Subcutaneous abdominal adipose tissue (tissue), 5 donors: ENCODE results near the gene NEDD4L.

Experiments
- H3K27ac ChIP-seq: one replicate; pipeline ENCODE4 v1.7.0; 2013; ENCODE audit warnings: low read depth, mild to moderate bottlenecking, inconsistent platforms, low read length, moderate library complexity
- H3K27me3 ChIP-seq, 5 donors: one replicate each; pipeline ENCODE4 v1.7.0; 2013; ENCODE audit warnings: low read length in 5 of 5, inconsistent platforms in 1 of 5; ENCODE audit not compliant: control insufficient read depth in 5 of 5, insufficient read depth in 4 of 5
- H3K36me3 ChIP-seq, 5 donors: one replicate each; pipeline ENCODE4 v1.7.0; 2013; ENCODE audit warnings: low read length in 5 of 5; ENCODE audit not compliant: control insufficient read depth in 5 of 5, insufficient read depth in 5 of 5
- H3K4me1 ChIP-seq, 5 donors: one replicate each; pipeline ENCODE4 v1.7.0; 2013; ENCODE audit warnings: low read length in 5 of 5, mild to moderate bottlenecking in 3 of 5, moderate library complexity in 1 of 5; ENCODE audit not compliant: control insufficient read depth in 5 of 5, insufficient read depth in 5 of 5
- H3K4me3 ChIP-seq, 5 donors: one replicate each; pipeline ENCODE4 v1.7.0; 2013; ENCODE audit warnings: low read length in 5 of 5, low read depth in 1 of 5
- H3K9ac ChIP-seq, 5 donors: one replicate each; pipeline ENCODE4 v1.7.0; 2013; ENCODE audit warnings: low read length in 5 of 5, mild to moderate bottlenecking in 4 of 5, moderate library complexity in 3 of 5
- H3K9me3 ChIP-seq, 5 donors: one replicate each; pipeline ENCODE4 v1.7.0; 2013; ENCODE audit warnings: low read length in 5 of 5; ENCODE audit not compliant: control insufficient read depth in 5 of 5
- donor health status: healthy.
- donor health status: healthy.
- donor health status: healthy.
- donor health status: healthy.
- donor health status: healthy.

NEDD4L gene

DNA sequence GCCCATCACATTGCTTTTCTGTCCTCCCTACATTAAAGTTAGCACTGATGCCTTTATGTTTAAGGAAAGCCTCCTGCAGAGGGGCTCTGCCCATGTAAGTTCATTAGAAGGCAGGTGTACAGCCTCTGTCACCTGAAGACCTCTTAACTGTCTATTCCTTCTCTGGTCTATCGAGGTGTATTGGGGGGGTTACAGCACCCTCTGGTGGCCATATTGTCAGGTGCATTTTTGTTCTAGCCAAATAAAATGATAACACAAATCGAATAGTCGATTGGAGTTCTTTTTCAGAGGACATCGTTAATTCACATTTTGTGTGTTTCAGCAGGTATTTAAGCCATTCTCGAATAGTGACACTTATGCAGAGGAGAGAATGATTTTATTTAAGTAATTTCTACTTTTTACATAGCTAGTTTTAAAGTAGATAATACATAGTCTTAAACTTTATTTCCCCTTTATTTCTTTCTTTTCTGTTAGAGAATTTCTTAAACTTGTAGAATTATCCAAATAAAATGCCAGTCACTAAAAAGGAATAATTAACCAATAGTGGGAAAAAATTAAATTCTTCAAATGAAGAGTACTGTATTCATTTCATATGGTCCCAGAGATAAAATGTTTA, 136.8 kb downstream of the NEDD4L start:
- no peak overlapping the region for H3K9ac ChIP-seq
- peaks cover 3 to 28% (median 24%) of the 10 kb centered on the region in 5 donors for H3K4me1 ChIP-seq
- no peaks in the 10 kb centered on the region for H3K9me3 ChIP-seq
- H3K27ac ChIP-seq, result no peak overlapping the region
- no peak overlapping the region for H3K4me3 ChIP-seq
- H3K36me3 ChIP-seq, result no peaks in the 10 kb centered on the region
- H3K27me3 ChIP-seq, result no peaks in the 10 kb centered on the region

DNA sequence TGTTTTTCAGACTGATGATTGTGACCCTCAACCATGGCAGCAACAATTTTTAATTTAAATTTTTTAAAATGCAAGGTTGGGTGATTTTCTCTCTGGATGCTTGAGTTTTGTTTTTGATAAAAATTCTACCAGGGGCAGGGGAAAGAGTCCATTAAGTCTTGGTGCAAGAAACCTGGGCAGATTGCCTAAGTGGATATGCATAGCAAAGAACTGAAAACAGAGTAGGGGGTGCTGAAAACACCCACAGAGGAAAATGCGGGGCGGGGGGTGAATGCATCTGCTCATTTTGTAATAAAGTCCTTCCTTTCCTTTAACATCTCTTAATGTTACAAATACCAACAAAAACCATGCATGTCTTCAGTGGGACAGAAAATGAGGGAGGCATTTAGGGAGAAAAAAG, 138.0 kb downstream of the NEDD4L start:
- Histone ChIP-seq H3K9me3 (no peaks in the 10 kb centered on the region), H3K4me1 (peaks cover 0 to 17% (median 14%) of the 10 kb centered on the region in 5 donors), H3K4me3 (no peak overlapping the region), H3K36me3 (no peaks in the 10 kb centered on the region), H3K27ac (no peak overlapping the region), H3K27me3 (no peaks in the 10 kb centered on the region), H3K9ac (no peak overlapping the region)

DNA sequence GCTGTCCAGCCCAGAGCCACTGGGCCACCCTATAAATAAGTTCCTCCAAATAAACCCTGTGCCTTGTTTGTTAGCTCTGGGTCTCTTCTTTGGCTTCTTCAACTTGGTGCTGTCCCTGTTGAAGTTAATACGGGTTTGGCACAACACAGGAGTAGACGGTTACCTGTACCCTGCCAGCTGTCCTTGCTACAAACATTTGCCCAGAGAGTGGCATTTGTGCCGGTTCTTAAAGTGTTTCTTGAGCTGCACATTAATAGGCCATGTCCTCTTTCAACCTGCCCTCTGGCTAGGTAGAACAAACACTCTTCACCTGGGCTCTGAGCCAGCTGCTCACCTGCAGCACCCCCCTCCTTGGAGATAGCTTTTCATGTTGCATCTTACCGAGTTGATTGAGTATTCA, 139.2 kb downstream of the NEDD4L start:
- H3K36me3 ChIP-seq, result no peaks in the 10 kb centered on the region
- H3K27me3 ChIP-seq, result no peaks in the 10 kb centered on the region
- no peaks in the 10 kb centered on the region for H3K9me3 ChIP-seq
- H3K4me1 ChIP-seq, result peaks cover 0 to 7% (median 4%) of the 10 kb centered on the region in 5 donors
- H3K9ac ChIP-seq, result no peak overlapping the region
- no peak overlapping the region for H3K4me3 ChIP-seq
- no peak overlapping the region for H3K27ac ChIP-seq

DNA sequence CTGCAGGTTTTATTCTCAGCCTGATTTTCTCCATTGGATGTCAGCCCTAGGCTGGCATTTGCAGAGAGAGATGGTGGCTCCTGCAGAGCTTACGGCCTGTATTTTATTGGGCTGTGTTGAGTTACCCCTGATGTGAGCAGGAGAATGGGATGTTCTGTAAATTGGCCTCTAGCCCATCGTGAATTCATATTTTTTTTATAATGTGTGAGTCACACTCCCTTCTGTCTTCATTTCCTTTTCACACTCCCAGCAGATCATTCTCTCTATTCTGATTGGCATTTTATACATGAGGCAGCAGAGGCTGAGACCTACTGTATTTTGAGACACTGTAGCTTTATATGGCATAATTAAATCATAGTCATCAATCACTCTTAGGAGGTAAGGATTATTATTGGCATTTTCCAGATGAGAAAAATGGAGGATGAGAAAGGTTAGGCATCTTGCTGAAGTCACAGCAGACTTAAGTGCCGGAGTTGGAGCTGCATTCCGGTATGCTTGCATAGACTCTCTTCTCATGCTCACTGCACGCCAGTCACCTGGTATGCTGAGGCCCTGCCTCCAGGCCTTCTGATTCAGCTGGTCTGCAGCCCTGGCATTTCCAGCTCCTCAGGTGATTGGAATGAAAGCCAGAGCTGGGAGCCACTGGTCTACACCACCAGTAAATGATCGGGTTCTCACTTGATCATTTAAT, 142.4 kb downstream of the NEDD4L start:
- H3K4me1 ChIP-seq, result peaks cover 0 to 9% (median 0%) of the 10 kb centered on the region in 5 donors
- H3K4me3 ChIP-seq, result no peak overlapping the region

GRCh38 chr18:58187674-58188073, 143.6 kb downstream of the NEDD4L start:
- Histone ChIP-seq H3K4me1 (peaks cover 0 to 9% (median 0%) of the 10 kb centered on the region in 5 donors), H3K9me3 (no peaks in the 10 kb centered on the region), H3K27ac (no peak overlapping the region), H3K27me3 (no peaks in the 10 kb centered on the region), H3K36me3 (no peaks in the 10 kb centered on the region), H3K4me3 (no peak overlapping the region), H3K9ac (no peak overlapping the region)

More for the DNA sequence above, 142.4 kb downstream of the NEDD4L start:
- no peak overlapping the region for H3K9ac ChIP-seq
- H3K27ac ChIP-seq, result no peak overlapping the region
- no peaks in the 10 kb centered on the region for H3K27me3 ChIP-seq
- H3K36me3 ChIP-seq, result no peaks in the 10 kb centered on the region
- H3K9me3 ChIP-seq, result no peaks in the 10 kb centered on the region

DNA sequence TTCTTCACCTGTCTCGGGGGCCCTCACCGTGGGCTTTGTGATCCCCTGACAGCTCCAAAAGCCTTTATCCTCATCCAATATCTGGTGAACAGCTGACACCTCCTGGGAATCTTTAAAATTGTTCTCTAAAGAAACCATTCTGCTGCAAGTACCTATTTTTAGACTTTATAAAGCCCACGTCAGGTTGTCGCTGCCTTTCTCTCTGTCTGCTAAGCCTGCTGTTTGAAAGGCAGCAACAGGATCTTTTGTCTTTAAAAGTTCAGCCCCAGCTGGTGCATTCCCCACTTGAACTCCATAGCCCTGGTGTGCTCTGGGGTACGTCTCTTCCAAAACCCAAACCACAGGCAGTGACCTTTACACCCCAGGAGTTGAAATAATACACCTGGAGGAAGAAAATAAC, 145.0 kb downstream of the NEDD4L start:
- Histone ChIP-seq H3K27ac (no peak overlapping the region), H3K36me3 (no peaks in the 10 kb centered on the region), H3K9me3 (no peaks in the 10 kb centered on the region), H3K9ac (no peak overlapping the region), H3K4me3 (no peak overlapping the region), H3K4me1 (peaks cover 0 to 9% (median 0%) of the 10 kb centered on the region in 5 donors), H3K27me3 (no peaks in the 10 kb centered on the region)

DNA sequence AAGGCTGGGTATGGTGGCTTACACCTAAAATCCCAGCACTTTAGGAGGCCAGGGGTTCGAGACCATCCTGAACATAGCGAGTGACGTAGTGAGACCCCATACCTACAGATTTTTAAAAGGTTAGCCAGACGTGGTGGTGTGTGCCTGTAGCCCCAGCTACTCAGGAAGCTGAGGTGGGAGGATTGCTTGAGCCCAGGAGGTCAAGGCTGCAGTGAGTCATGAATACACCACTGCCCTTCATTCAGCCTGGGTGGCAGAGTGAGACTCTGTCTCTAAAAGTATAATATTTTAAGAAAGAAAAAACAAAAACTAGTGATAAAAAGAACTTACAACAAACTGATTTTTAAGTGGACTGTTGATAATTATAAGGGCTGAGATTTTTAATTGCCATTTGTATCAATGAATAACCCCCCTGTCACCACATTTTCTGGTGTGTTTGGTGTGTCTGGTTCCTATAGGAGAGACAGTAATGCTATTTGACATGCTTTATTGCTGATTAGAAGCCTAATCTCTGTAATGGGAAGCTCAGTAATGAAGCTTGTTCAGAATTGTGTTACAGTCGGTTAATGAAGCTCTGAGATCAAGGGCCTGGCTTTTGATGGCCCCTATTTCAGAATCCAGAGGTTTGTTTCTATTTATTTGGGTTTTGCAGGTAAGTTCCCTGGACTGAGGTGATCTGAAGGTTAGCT, 147.0 kb downstream of the NEDD4L start:
- Histone ChIP-seq H3K27ac (no peak overlapping the region), H3K9me3 (no peaks in the 10 kb centered on the region), H3K4me3 (no peak overlapping the region), H3K36me3 (no peaks in the 10 kb centered on the region), H3K9ac (no peak overlapping the region), H3K27me3 (no peaks in the 10 kb centered on the region), H3K4me1 (peaks cover 0 to 16% (median 8%) of the 10 kb centered on the region in 5 donors)

DNA sequence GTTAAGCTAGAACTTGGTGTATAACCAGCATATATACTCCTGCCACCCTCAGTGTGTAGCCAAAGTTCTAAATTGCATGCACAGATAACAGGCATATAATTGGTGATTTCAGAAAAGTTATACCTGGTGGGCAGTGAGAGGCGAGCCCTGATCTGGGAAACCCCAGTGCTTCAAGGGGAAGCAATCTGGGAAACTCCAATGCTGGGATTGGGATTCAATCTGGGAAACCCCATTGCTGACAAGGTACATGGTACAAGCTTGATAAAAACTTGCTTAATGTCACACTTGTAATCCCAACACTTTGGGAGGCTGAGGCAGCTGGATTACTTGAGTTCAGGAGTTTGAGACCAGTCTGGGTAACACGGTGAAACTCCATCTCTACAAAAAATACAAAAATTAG, 147.6 kb downstream of the NEDD4L start:
- Histone ChIP-seq H3K27me3 (no peaks in the 10 kb centered on the region), H3K9ac (no peak overlapping the region), H3K36me3 (no peaks in the 10 kb centered on the region), H3K4me1 (peaks cover 0 to 16% (median 8%) of the 10 kb centered on the region in 5 donors), H3K9me3 (no peaks in the 10 kb centered on the region), H3K27ac (no peak overlapping the region), H3K4me3 (no peak overlapping the region)

DNA sequence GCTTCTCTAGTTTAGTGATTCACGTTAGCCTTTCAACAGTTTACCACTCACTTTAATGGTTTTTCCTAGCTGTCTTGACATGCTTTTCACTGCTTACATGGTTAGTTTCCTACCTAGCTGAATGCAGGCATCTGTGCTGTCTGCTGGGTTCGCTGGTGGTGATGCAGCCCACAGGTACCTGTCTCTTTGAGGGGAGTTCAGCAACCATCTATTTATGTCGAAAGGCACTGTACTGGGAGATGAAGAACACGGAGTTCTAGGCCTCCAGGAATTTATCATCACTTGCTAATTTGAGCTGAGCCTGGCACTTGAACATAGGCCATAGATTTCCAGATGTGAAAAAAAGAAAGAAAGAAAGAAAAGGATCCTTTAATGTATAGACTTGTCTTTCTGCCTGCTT, 148.5 kb downstream of the NEDD4L start:
- no peak overlapping the region for H3K9ac ChIP-seq
- H3K9me3 ChIP-seq, result no peaks in the 10 kb centered on the region
- H3K27me3 ChIP-seq, result no peaks in the 10 kb centered on the region
- H3K4me1 ChIP-seq, result peaks cover 0 to 16% (median 8%) of the 10 kb centered on the region in 5 donors
- no peak overlapping the region for H3K27ac ChIP-seq
- no peaks in the 10 kb centered on the region for H3K36me3 ChIP-seq
- H3K4me3 ChIP-seq, result no peak overlapping the region

- H3K27ac ChIP-seq, result no peak overlapping the region
- H3K9me3 ChIP-seq, result no peaks in the 10 kb centered on the region
- H3K36me3 ChIP-seq, result no peaks in the 10 kb centered on the region
- H3K4me1 ChIP-seq, result peaks cover 0 to 8% (median 8%) of the 10 kb centered on the region in 5 donors
- H3K27me3 ChIP-seq, result no peaks in the 10 kb centered on the region
- H3K9ac ChIP-seq, result no peak overlapping the region
- no peak overlapping the region for H3K4me3 ChIP-seq
Observed at GRCh38 chr18:58194028-58194427, 150.0 kb downstream of the NEDD4L start.
